GM10847 (cell line): ENCODE measurements around the gene DTNB.

ENCODE experiments used
- POLR2A ChIP-seq: IDR thresholded peaks from 2 replicates; pipeline ENCODE4 v1.6.1; 2011; ENCODE audit not compliant: insufficient read length; ENCODE audit errors: extremely low read depth

Gene DTNB

GRCh38 chr2:25690058-25690457 lies 16.7 kb upstream of the DTNB start:
- TF ChIP-seq POLR2A = no peak

DNA sequence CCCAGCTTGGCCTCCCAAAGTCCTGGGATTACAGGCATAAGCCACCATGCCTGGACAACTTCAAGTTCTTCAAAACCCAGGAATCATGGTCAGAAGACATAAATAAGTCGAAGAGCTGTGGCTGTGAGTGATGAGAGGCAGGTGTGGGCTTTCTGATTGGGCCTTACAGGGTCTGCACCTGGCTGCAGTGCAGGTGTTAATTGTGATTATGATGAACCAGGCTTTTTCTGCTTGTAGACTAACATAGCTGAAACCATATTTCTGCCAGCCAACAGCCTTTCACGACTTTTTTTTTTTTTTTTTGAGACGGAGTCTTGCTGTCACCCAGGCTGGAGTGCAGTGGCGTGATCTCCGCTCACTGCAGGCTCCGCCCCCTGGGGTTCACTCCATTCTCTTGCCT lies 14.9 kb upstream of the DTNB start:
- TF ChIP-seq POLR2A = no peak

- TF ChIP-seq POLR2A = no peak
Observed at GRCh38 chr2:25685741-25686140, 12.4 kb upstream of the DTNB start.

- no peak for TF ChIP-seq POLR2A
Observed at GRCh38 chr2:25684577-25685473, 11.4 kb upstream of the DTNB start.

DNA sequence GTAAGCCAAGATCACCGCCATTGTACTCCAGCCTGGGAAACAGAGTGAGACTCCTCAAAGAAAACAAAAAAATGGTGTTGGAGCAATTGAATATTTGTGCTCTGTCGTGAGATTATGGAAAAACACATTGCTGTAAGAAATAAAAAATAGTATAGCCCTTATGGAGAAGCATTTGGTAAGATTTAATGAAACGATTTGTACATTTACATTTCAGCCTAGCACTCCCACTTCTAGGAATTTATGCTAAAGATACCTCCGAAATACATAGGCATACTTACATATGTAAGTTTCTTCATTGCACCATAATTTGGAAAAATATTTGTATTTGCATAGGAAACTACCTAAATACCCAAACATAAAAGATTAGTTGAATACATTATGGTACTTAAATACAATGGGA lies 8.7 kb upstream of the DTNB start:
- no peak for TF ChIP-seq POLR2A

GRCh38 chr2:25677877-25678276 lies 4.5 kb upstream of the DTNB start:
- no peak for TF ChIP-seq POLR2A

DNA sequence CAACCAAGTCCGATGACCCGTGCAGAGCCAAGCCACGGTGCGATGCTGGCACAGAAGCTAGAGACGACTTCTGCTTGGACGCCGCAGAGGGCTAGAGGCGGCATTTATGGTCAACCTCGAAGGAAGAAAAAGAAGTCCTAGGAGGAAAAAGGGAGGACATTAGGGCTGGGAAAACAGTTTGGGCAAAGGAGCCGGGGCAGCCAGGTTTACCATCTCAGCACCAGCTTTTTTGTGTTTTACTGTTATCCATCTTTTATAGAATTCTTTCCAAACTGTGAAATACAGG lies 643 bp upstream of the DTNB start:
- no peak for TF ChIP-seq POLR2A

GRCh38 chr2:25672494-25673299 lies 680 bp downstream of the DTNB start:
- TF ChIP-seq POLR2A = no peak

GRCh38 chr2:25671622-25672021 lies 1.8 kb downstream of the DTNB start:
- TF ChIP-seq POLR2A = no peak

DNA sequence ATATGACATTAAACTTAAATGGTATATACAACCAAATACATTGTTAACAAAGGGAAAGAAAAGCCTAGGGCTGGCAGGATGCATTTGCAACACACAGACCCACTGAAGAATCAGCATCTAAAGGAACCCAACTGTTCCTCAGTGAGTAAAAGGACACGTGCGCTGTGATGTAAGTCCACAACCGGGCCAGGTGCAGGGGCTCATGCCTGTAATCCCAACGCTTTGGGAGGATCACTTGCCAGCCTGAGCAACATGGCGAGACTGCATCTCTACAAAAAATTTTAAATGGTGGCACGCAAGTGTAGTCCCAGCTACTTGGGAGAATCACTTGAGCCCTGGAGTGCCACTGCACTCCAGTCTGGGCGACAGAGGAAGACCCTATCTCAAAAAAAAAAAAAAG lies 3.9 kb downstream of the DTNB start:
- TF ChIP-seq POLR2A = no peak

DNA sequence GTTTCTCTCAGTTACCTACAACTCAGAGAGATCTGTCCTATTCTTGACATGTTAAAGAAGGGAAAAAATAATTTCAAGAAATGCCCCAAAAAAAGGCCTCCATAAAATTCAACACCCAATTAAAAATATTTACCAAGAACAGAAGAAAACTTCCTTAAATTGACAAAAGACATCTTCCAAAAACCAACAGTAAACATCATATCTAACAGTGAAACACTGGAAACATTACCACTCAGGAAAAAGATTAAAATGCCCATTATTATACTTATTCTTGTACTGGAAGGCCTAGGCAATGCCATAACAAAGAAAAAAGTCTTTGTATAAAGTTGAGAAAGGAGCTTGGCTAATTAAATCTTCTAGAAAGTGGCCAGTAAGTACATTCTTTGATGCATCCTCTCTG lies 7.2 kb downstream of the DTNB start:
- TF ChIP-seq POLR2A = no peak

DNA sequence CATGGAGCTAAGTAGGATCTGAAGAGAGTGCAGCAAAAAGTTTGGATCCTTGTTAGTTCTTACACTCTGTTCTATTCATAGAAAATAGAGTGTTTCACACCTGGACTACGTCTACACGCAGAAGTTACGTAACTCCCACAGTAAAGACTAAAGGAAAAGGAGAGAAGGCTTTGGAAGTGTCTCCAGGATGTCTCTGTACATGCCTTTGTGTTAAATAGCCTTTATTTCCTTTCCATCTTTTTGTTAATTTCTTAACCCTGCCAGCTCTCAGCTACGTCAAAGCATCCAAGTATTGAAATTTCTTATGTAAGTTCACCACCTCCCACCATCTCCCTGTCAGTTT lies 8.4 kb downstream of the DTNB start:
- TF ChIP-seq POLR2A = no peak

GRCh38 chr2:25664183-25664964 lies 9.0 kb downstream of the DTNB start:
- no peak for TF ChIP-seq POLR2A

DNA sequence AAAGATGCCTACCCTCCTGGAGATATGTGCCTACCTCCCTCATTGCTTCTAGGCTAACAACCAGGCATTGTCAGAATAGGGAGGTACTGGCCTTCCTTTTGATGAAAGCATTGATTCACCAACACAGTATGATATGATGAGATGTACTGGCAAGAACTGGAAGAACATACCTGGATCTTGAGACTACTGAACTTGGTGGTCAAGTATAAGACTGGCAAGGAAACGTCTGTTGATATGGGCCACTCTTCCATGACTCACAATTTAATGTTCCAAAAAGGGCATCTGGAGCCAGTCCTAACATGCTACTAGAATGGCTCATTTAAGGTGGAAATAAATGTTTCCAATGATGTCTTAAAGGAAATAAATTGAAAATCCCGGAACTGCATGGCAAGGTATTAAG lies 18.1 kb downstream of the DTNB start:
- TF ChIP-seq POLR2A = no peak

GRCh38 chr2:25654801-25655200 lies 18.6 kb downstream of the DTNB start:
- TF ChIP-seq POLR2A = no peak
